HepG2 (cell line): ENCODE data around the gene ZNF490. TPM values are rescaled to one million over a fixed set of nuclear protein-coding genes. Genes with fewer than 3 reads are reported as not detected.

Source experiments
- PCBP2 ChIP-seq: fragments of 200-400 bp; formaldehyde crosslinking; optimal IDR thresholded peaks from 2 replicates; pipeline ENCODE3; 2018; ENCODE audit warnings: low read length, low read depth; ENCODE audit not compliant: poor library complexity, severe bottlenecking
- SAFB2 ChIP-seq: sonication (generic); formaldehyde crosslinking; IDR thresholded peaks from 2 replicates; pipeline ENCODE4 v1.5.1; 2020; ENCODE audit warnings: missing genetic modification reagents, low read depth, mild to moderate bottlenecking, borderline replicate concordance
- ZNF17 ChIP-seq: sonication (generic); formaldehyde crosslinking; IDR thresholded peaks from 2 replicates; pipeline ENCODE4 v1.5.0; 2020; ENCODE audit warnings: mild to moderate bottlenecking, missing genetic modification reagents
- ZNF317 ChIP-seq: sonication (generic); formaldehyde crosslinking; IDR thresholded peaks from 2 replicates; pipeline ENCODE4 v1.5.0; 2020; ENCODE audit warnings: mild to moderate bottlenecking, missing genetic modification reagents
- ZNF644 ChIP-seq: IDR thresholded peaks from 2 replicates; pipeline ENCODE4 v1.6.1; 2016; ENCODE audit warnings: low read depth
- polyA plus RNA-seq, 8 experiments: library from polyadenylated mRNA; depleted of rRNA in 3 of 8; stranded (reverse) in 7 of 8; unstranded in 1 of 8; fragments of >200 nt; fragmentation: Illumina TruSeq in 4 of 8; extraction: Trizol in 4 of 8; gene quantifications; 2 replicates each; pipeline versions ENCODE4 v1.2.1 to v1.2.3, GENCODE V29; 2011 to 2016; ENCODE audit warnings: low read depth in 4 of 8, missing spikeins in 1 of 8, mixed read lengths in 1 of 8; ENCODE audit not compliant: insufficient read depth in 1 of 8
- total RNA-seq, 5 experiments: library from RNA; depleted of rRNA; stranded (reverse); fragments of >200 nt; fragmentation: Illumina TruSeq; extraction: Trizol; gene quantifications; 2 replicates each; pipeline ENCODE4 v1.2.3, GENCODE V29; 2016; ENCODE audit warnings: low read depth in 1 of 5
- TF ChIP-seq, protein P1 (sequence below): sonication (generic); formaldehyde crosslinking; IDR thresholded peaks from 2 replicates; pipeline ENCODE4 v1.4.0; 2020; ENCODE audit warnings: mild to moderate bottlenecking, missing genetic modification reagents, borderline replicate concordance
- TF ChIP-seq, protein P2 (sequence below): IDR thresholded peaks from 2 replicates; pipeline ENCODE4 v1.6.1; 2012; ENCODE audit warnings: low read length, improper control_type of control experiment
- TF ChIP-seq, protein P3 (sequence below): sonication (generic); formaldehyde crosslinking; IDR thresholded peaks from 2 replicates; pipeline ENCODE4 v1.5.0; 2020; ENCODE audit warnings: mild to moderate bottlenecking, missing genetic modification reagents, borderline replicate concordance
- TF ChIP-seq, protein P4 (sequence below): sonication (generic); formaldehyde crosslinking; IDR thresholded peaks from 2 replicates; pipeline ENCODE4 v1.4.0; 2020; ENCODE audit warnings: mild to moderate bottlenecking, missing genetic modification reagents

Gene ZNF490
- total and polyA plus RNA-seq, 2 of the 13 experiments (the other 11 are each of a cell fraction or from before 2014, with no cell fraction given): 1.3 to 2.9 TPM

DNA sequence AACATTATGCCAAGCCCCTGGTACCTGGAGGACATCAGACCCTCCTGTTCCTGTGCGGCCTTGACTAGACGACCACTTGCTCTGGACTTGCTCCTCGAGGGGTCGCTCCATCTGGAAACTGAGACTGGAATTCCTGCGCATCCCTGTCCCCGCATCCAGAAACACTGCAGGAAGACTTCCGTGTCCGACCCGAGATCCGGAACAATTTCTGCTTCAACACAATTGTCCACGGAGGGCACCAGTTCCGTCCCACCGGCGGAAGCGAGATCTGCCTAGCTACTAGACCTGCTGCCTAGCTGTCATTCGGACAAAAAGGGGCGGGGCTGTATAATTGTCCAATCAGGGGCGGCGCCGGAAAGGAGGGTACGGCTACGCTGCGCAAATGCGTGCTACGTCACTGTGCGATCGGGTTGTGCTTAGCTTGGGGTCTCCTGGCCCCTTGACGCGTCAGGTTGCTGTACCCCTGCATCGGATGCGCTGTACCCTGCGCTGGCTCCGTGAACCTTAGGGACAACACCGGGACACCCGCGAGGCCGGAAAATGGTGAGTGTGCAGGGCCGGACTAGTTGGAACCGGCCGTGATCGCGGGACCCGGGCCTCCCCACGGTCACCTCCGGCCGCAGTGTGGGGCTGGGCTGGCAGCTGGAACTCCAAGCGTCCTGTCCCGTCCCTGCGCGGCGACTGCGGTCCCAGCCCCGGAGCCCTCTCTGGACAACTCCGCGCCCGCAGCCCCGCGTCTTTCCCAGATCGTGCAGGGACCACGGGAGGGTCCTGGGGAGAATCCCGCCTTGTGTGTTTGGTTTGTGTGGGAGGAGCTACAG, at the start of gene ZNF490, which contains the start of gene ZNF791 (continued):
- TF ChIP-seq, protein P1, sequence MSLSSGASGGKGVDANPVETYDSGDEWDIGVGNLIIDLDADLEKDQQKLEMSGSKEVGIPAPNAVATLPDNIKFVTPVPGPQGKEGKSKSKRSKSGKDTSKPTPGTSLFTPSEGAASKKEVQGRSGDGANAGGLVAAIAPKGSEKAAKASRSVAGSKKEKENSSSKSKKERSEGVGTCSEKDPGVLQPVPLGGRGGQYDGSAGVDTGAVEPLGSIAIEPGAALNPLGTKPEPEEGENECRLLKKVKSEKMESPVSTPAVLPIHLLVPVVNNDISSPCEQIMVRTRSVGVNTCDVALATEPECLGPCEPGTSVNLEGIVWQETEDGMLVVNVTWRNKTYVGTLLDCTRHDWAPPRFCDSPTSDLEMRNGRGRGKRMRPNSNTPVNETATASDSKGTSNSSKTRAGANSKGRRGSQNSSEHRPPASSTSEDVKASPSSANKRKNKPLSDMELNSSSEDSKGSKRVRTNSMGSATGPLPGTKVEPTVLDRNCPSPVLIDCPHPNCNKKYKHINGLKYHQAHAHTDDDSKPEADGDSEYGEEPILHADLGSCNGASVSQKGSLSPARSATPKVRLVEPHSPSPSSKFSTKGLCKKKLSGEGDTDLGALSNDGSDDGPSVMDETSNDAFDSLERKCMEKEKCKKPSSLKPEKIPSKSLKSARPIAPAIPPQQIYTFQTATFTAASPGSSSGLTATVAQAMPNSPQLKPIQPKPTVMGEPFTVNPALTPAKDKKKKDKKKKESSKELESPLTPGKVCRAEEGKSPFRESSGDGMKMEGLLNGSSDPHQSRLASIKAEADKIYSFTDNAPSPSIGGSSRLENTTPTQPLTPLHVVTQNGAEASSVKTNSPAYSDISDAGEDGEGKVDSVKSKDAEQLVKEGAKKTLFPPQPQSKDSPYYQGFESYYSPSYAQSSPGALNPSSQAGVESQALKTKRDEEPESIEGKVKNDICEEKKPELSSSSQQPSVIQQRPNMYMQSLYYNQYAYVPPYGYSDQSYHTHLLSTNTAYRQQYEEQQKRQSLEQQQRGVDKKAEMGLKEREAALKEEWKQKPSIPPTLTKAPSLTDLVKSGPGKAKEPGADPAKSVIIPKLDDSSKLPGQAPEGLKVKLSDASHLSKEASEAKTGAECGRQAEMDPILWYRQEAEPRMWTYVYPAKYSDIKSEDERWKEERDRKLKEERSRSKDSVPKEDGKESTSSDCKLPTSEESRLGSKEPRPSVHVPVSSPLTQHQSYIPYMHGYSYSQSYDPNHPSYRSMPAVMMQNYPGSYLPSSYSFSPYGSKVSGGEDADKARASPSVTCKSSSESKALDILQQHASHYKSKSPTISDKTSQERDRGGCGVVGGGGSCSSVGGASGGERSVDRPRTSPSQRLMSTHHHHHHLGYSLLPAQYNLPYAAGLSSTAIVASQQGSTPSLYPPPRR (CRISPR knock-in tag): peak; percentile 66
- TF ChIP-seq ZNF644 (CRISPR knock-in tag) (no peak), PCBP2 (no peak), ZNF317 (no peak; the same call in 1 of the 2 replicates), SAFB2 (no peak), ZNF17 (CRISPR knock-in tag) (no peak)
- TF ChIP-seq, protein P2, sequence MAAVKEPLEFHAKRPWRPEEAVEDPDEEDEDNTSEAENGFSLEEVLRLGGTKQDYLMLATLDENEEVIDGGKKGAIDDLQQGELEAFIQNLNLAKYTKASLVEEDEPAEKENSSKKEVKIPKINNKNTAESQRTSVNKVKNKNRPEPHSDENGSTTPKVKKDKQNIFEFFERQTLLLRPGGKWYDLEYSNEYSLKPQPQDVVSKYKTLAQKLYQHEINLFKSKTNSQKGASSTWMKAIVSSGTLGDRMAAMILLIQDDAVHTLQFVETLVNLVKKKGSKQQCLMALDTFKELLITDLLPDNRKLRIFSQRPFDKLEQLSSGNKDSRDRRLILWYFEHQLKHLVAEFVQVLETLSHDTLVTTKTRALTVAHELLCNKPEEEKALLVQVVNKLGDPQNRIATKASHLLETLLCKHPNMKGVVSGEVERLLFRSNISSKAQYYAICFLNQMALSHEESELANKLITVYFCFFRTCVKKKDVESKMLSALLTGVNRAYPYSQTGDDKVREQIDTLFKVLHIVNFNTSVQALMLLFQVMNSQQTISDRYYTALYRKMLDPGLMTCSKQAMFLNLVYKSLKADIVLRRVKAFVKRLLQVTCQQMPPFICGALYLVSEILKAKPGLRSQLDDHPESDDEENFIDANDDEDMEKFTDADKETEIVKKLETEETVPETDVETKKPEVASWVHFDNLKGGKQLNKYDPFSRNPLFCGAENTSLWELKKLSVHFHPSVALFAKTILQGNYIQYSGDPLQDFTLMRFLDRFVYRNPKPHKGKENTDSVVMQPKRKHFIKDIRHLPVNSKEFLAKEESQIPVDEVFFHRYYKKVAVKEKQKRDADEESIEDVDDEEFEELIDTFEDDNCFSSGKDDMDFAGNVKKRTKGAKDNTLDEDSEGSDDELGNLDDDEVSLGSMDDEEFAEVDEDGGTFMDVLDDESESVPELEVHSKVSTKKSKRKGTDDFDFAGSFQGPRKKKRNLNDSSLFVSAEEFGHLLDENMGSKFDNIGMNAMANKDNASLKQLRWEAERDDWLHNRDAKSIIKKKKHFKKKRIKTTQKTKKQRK: no peak
- TF ChIP-seq, protein P3, sequence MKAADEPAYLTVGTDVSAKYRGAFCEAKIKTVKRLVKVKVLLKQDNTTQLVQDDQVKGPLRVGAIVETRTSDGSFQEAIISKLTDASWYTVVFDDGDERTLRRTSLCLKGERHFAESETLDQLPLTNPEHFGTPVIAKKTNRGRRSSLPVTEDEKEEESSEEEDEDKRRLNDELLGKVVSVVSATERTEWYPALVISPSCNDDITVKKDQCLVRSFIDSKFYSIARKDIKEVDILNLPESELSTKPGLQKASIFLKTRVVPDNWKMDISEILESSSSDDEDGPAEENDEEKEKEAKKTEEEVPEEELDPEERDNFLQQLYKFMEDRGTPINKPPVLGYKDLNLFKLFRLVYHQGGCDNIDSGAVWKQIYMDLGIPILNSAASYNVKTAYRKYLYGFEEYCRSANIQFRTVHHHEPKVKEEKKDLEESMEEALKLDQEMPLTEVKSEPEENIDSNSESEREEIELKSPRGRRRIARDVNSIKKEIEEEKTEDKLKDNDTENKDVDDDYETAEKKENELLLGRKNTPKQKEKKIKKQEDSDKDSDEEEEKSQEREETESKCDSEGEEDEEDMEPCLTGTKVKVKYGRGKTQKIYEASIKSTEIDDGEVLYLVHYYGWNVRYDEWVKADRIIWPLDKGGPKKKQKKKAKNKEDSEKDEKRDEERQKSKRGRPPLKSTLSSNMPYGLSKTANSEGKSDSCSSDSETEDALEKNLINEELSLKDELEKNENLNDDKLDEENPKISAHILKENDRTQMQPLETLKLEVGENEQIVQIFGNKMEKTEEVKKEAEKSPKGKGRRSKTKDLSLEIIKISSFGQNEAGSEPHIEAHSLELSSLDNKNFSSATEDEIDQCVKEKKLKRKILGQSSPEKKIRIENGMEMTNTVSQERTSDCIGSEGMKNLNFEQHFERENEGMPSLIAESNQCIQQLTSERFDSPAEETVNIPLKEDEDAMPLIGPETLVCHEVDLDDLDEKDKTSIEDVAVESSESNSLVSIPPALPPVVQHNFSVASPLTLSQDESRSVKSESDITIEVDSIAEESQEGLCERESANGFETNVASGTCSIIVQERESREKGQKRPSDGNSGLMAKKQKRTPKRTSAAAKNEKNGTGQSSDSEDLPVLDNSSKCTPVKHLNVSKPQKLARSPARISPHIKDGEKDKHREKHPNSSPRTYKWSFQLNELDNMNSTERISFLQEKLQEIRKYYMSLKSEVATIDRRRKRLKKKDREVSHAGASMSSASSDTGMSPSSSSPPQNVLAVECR: peak; percentile 92
- TF ChIP-seq, protein P4, sequence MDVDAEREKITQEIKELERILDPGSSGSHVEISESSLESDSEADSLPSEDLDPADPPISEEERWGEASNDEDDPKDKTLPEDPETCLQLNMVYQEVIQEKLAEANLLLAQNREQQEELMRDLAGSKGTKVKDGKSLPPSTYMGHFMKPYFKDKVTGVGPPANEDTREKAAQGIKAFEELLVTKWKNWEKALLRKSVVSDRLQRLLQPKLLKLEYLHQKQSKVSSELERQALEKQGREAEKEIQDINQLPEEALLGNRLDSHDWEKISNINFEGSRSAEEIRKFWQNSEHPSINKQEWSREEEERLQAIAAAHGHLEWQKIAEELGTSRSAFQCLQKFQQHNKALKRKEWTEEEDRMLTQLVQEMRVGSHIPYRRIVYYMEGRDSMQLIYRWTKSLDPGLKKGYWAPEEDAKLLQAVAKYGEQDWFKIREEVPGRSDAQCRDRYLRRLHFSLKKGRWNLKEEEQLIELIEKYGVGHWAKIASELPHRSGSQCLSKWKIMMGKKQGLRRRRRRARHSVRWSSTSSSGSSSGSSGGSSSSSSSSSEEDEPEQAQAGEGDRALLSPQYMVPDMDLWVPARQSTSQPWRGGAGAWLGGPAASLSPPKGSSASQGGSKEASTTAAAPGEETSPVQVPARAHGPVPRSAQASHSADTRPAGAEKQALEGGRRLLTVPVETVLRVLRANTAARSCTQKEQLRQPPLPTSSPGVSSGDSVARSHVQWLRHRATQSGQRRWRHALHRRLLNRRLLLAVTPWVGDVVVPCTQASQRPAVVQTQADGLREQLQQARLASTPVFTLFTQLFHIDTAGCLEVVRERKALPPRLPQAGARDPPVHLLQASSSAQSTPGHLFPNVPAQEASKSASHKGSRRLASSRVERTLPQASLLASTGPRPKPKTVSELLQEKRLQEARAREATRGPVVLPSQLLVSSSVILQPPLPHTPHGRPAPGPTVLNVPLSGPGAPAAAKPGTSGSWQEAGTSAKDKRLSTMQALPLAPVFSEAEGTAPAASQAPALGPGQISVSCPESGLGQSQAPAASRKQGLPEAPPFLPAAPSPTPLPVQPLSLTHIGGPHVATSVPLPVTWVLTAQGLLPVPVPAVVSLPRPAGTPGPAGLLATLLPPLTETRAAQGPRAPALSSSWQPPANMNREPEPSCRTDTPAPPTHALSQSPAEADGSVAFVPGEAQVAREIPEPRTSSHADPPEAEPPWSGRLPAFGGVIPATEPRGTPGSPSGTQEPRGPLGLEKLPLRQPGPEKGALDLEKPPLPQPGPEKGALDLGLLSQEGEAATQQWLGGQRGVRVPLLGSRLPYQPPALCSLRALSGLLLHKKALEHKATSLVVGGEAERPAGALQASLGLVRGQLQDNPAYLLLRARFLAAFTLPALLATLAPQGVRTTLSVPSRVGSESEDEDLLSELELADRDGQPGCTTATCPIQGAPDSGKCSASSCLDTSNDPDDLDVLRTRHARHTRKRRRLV: no peak
